AG08395 (cell line): ENCODE data around the gene ARL5B.

Experiments
- DNase-seq: peaks from one replicate; pipeline ENCODE4 v3.0.0; 2012; ENCODE audit warnings: mixed read lengths, low spot score

The ARL5B gene

DNA sequence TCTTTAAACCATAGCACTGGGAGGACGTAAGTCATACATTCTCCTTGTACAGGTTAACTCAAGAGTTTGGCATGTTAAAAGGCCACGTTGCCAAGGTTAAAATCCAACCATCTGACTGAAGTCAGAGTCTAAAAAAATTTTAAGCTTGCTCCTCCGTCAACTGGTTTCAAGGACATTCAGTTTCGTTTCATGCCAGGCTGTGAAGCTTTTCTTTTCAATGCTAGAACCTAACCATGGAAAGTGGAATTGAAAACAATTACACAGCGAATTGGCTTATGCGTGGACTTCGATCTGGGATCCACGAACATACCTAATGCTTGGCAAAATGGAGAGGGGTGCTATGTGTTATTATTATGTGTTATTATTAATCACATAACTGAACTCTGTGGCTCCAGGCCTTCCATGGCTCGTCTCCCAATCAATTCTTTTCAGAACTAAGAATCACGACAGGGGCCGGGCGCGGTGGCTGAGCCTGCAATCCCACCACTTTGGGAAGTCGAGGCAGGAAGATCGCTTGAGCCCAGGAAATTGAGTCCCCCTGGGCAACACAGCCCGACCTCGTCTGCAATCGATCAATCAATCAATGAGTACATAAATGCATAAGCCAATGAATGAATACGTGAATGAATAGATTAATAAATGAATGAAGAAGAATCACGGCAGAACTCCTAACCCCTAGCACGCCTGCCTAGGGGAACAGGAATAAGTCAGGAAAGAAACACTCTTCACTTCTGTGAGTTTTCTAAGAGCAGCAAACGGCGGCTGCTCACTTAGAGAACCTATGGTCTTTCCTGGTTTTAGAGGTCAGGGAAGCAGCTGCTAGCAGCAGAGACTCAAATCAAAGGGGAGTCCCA is 733 bp upstream of the ARL5B start:
- DNase-seq, result no peak

GRCh38 chr10:18659819-18660535 is 746 bp downstream of the ARL5B start:
- peak; percentile 8 for DNase-seq

DNA sequence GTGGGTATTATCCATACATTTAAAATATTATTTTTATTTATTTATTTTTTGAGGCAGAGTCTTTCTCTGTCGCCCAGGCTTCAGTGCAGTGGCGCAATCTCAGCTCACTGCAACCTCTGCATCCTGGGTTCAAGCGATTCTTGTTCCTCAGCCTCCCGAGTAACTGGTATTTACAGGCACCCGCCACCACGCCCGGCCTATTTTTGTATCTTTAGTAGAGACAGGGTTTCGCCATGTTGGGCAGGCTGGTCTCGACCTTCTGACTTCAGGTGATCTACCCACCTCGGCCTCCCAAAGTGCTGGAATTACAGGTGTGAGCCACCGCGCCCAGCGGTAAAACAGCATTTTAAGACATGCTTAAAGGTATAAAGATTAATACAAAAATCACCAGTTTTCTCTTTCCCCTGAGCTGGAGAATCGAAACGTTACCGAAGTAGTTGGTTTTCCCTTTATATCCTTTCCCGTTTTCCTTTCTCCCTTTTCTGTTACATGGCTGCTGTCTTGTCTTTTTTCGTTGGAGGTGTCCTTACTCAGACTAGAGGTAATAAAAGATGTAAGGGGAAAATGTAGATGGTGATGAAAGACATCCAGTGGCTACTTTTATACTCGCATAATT is 1.7 kb downstream of the ARL5B start:
- no peak for DNase-seq

DNA sequence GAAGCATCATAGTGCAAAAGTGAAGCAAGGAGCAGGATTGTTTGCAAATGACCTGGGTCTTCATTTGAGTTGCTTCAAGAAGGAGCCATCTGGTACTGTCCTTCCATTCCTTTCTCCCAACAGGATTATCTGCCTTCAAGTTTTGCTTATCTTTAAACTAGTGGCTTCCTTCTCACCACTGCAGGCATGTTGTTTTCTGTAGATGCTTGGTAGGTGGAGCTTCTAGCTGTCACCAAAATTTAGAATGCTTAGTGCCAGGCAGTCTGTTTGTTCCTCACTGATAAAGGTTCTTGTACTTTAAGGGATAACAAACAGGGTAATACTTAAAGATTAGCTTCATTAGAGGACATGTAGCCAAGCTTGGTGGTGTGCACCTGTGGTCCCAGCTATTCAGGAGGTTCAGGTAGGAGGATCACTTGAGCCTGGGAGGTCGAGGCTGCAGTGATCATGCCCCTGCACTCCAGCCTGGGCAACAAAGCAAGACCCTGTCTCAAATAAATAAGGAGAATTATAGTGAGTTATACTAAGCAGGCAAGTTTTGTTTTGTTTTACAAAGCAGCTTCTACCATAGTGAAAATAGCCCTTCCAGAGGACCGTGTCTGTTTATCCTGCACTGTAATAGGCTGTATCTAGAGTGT is 5.7 kb downstream of the ARL5B start:
- DNase-seq, result no peak

DNA sequence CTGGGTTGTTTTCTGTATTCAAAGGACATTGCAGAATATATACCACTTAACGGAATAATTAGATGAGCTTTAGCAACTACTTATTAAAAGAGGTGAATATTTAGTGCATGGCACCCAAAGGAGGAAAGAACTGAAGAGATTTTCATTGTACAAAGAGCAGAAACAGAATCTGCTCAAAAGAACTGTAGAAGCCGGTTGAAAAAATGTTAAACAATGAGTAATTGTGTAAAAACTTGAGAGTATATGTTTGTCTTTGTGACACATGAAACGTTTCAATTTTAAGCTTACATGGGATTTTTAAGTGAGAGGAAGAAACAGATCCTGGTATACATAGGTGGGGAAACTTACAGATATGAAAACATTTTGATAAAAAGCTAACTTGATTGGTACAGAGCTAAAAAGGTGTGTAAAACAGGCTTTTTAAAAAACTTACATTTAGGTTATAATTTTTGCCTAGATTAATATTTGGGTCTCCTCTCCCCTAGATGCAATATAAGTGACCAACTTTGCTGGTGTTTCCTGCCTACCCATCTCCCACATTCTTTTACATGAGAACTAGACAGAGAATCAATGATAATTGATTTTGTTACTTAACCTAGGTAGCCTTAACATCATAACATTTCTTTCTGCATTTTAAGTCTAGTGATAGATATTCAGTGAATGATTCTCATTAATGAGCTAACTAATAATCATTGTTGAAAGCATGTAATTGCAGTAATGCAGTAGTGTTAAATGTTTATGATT is 6.8 kb downstream of the ARL5B start:
- DNase-seq, result no peak

GRCh38 chr10:18666810-18667209 is 7.6 kb downstream of the ARL5B start:
- DNase-seq, result peak; percentile 33

DNA sequence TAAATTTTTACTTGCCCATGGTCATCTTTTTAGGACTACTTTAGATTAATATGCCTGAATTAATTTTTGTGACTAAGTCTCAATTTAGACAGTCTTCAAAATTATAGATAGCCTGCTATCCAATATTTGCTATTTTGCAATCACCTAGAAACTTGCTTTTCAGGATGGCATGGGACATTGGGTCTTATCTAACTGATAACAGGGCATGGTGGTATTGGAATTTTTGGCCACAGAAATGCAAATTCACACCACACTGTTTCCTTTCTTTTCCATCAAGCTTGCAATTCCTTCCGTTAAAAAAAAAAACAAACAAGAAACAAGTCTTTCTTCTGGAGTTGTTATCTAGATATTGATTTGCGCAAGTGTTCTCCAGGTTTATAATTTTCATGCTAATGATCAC is 8.8 kb downstream of the ARL5B start:
- no peak for DNase-seq

- DNase-seq, result no peak
Measured at GRCh38 chr10:18675086-18675801, 16.0 kb downstream of the ARL5B start.

GRCh38 chr10:18680754-18681153 is 21.5 kb downstream of the ARL5B start:
- no peak for DNase-seq

DNA sequence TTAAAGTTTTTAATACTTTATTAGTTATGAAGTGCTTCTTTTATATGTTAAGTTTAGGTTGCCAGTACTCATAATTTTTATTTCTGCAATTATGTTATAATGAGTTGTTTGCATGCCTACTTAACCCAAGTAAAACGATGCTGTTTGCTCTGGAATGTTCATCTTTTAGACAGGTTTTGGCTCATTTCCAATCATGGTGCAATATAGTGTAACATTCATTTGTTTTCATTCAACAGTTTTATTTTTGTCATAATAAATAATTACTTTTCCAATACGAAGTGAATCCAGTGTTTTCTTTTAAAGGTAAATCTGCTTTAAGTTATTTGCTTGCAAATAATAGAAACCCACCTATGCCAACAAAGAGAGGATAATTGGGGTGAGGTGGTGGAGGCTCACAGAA is 22.1 kb downstream of the ARL5B start:
- no peak for DNase-seq

DNA sequence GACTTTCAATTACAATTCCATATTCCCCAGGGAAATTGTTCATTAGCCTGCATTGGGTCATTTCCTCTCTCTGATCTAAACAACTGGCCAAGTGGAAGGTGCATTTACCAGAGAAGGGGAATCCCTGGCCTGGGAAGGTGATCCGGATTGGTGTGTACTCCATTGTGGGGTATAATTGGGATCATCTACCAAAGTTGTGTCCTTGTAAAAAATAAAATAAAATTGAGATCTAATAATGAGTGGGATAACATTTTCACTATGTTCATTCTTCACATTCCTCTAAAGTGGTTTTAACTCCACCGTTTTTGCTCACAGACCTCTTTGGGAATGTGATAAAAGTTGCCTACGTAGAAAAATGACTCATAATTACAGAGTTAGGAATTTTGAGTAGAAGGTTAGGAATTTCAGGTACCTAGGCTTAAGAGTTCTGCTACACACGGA is 22.8 kb downstream of the ARL5B start:
- DNase-seq, result peak; percentile 25

DNA sequence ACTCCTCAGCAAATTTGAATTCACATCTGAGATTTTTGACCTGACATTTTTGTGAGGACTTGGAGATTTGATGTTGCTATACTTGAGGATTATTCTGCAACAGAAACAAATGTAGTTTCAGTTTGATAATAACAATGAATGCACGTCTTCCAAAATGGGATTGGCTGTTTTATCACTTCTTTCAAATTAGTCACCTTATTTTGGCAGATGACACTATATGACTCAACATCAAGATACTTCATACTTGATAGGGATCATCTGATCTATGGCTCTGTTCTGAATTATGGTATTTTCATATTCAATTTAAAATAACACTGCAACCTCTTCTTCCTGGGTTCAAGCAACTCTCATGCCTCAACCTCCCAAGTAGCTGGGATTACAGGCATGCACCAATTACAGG is 24.2 kb downstream of the ARL5B start:
- peak; percentile 44 for DNase-seq

DNA sequence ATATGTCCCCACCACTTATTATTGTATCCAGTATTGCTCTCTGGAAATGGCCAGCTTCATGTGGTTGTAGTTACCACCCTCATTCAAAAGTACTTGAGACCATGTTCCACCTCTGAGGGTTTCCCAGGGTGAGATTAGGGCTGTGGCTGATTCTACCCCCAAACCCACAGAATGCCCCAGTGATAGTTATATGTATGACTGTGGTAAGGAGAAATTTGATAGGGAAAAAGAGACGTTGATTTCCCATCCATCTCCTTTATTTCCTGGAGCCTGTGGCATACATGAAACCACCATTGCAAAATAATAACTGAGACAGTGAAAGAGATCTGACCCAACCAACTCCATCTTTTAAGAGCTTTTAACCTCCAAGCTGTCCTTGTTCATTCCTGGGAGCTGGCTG is 25.2 kb downstream of the ARL5B start:
- no peak for DNase-seq

DNA sequence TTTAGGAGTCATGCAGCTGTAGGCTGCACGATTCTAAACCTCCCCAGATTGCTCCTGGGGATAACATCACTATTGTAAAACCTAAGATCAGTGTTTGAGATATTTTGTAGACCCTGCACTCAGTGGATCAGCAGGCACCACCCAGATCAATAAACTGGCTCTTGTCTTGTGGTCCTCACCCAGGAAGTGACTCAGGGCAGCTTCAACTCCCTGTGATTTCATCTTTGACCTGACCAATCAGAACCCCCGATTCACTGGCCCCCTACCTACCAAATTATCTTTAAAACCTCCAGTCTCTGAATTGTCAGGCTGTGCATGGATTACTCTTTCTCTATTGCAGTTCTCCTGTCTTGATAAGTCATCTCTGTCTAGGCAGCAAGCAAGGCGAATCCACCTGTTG is 25.7 kb downstream of the ARL5B start:
- DNase-seq, result no peak

- DNase-seq, result no peak
Measured at GRCh38 chr10:18685555-18685954, 26.3 kb downstream of the ARL5B start.

GRCh38 chr10:18687195-18687594 is 28.0 kb downstream of the ARL5B start:
- DNase-seq, result no peak

DNA sequence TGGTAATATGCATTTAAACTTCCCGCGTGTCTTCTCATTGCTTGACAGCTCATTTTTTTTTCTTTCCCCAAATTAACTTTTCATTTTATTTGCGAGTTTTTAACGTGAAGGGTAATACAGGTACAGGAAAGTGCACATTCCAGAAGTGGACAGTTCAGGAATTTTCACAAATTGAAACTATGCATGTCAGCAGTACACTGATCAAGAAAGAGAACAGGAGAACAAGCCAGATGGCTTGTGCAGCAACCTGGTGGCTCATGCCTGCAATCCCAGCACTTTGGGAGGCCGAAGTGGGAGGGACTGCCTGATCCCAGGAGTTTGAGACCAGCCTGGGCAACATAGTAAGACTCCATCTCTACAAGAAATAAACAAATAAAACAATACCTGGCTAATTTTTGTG is 28.5 kb downstream of the ARL5B start:
- no peak for DNase-seq

DNA sequence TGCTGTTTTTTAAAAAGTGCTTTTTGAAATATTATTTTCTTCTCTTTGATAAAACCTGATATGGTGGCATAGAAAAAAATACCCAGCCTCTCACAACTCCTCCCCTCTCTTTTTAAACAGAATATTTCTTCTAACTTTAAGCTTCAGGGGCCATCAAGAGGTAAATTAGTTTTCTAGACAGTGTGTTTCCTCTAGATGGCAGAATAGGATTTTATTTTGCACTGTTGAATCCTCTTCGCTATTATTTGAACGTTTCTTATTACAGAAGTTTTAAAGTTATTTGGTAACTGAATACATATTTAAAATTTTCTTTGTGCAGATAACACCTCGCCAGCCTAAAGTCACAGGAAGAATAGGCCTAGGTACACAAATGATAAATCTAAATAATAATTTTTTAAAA is 30.3 kb downstream of the ARL5B start:
- peak; percentile 41 for DNase-seq

GRCh38 chr10:18690541-18690940 is 31.3 kb downstream of the ARL5B start:
- DNase-seq, result no peak

DNA sequence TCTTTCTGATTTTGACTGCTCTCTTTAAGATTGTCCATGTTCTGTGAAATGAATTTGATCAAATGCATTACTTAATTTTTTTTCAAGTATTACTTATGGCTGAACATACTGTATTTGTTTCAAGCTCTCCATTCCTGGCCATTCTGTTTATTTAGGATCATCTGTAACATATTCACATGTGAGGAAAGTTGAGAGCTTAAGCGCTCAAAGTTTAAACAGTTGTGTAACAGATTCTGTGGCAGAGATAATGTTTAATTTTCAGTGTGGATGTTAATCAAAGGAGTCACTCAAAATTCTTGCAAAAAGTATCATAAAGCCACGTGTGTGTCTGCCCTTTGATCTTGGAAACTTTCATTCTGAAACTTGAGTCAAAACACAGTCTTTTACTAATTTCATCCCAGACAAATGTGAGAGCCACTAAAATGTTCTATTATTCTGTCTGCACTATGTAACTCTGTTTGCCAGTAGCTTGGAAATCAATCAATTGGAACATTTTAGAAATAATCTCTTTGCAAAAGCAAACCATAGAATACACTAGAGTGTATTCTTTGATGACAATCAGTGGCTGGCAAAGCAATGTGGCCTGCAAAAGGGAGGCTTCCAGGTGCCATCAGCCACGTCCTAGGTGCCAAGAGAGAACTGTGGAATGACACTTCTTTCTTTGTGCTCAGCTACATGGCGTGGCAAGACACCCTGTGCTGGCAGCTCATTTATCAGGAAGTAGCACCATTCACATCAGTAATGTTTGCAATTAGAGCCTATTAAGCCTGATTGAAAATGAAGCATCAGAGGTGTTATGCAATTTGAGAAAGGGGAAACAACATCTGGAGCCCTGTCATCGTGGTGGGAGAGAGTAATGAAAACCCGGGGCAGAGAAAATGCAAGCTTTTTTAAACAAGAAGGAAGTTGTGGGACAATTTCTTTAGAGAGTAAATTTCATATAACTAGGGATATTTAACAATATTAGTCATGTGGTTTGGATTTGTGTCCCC is 40.9 kb downstream of the ARL5B start:
- no peak for DNase-seq
